NCI-H146 (cell line): ENCODE data around the gene HLA-E.

Experiments
- DNase-seq: peaks from one replicate; lab custom pipeline; 2025; lab: John Stamatoyannopoulos, UW

The HLA-E gene

GRCh38 chr6:30541515-30542403 is 52.5 kb downstream of the HLA-E start:
- peak; percentile 65 for DNase-seq

- no peak for DNase-seq
Measured at GRCh38 chr6:30542404-30542725, 53.1 kb downstream of the HLA-E start.

GRCh38 chr6:30542915-30543314 is 53.6 kb downstream of the HLA-E start:
- no peak for DNase-seq
